Measurements from ENCODE around the gene ALB.

DNA sequence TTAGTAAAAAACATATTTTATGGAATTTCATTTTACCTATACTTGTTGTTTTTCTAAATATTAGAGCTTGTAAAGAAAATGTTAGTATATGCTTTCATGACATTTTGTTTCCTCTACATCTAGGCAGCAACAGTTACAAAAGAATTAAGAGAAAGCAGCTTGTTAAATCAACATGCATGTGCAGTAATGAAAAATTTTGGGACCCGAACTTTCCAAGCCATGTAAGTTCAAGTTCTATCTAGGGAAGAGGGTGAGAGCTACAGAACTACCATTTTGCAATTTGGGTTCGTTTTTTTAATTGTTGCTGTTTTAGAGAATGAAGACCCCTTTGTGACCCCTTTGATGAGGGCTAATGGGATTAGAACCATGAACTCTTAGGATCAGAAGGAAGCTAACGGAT lies 39.1 kb downstream of the ALB start:
- TF ChIP-seq POLR2A (IDR thresholded peaks at IDR 0.05), result no peak
- no peak for TF ChIP-seq EP300 (IDR thresholded peaks at IDR 0.05)
- TF ChIP-seq POLR2AphosphoS5 (IDR thresholded peaks at IDR 0.05), result no peak
- no peak for TF ChIP-seq CTCF (IDR thresholded peaks at IDR 0.05)
